ENCODE measurements around the gene PTPN4.

Gene PTPN4

GRCh38 chr2:119864318-119864717 is 104.6 kb downstream of the PTPN4 start:
- no peak for DNase-seq

GRCh38 chr2:119871725-119872124 is 112.0 kb downstream of the PTPN4 start:
- no peak for DNase-seq

GRCh38 chr2:119873350-119874315 is 113.9 kb downstream of the PTPN4 start:
- no peak for DNase-seq

DNA sequence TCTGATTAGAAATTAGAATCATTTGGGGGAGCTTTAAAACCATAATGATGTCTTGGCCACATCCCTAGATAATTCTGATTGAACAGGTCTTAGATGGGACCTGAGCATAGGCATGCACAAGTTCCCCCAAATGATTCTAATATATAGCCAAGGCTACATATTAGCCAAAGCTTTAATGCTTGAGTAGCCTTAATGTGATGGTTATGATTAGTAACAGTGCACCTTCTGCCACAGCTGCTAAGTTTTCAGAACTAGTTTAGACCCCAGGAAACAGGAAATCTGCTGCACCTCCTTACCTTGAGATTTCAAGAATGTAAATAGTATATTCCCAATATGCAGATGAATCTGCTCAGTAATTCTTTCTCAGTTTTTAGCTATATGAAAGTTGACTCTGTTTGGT is 119.8 kb downstream of the PTPN4 start:
- DNase-seq = no peak

DNA sequence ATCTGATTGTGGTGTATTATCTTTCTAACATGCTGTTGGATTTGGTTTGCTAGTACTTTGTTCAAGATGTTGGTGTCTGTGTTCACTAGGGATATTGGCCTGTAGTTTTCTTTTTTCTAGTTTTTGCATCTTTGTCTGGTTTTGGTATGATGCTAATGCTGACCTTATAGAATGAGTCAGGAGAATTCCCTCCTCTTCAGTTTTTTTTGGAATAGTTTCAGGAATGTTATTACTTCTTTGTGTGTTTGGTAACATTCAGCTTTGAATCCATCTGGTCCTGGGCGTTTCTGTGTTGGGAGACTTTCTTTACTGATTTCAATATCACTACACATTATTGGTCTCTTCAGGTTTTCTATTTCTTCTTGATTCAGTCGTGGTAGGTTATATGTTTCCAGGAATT is 129.0 kb downstream of the PTPN4 start:
- DNase-seq = no peak

GRCh38 chr2:119897736-119898395 is 138.1 kb downstream of the PTPN4 start:
- DNase-seq = no peak

DNA sequence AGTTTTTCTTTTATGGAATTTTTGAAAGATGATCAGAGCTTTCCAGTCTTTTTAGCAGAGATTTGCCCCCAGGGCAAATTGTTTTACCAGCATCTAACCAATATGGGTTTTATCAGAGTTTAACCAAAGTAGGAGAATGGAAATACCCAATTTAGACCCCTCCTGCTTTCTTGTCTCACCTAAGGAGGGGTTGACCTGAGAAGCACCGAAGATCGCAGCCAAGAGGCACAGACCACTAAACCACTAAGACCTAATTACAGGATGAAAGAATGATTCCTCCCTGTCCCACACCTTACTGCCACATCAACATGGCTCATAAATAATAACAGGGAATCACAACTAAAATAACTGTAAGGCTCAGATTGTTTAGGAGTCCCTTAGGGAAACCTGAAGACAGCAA is 141.3 kb downstream of the PTPN4 start:
- no peak for DNase-seq

- DNase-seq = no peak
Observed at GRCh38 chr2:119910566-119910965, 150.8 kb downstream of the PTPN4 start.

DNA sequence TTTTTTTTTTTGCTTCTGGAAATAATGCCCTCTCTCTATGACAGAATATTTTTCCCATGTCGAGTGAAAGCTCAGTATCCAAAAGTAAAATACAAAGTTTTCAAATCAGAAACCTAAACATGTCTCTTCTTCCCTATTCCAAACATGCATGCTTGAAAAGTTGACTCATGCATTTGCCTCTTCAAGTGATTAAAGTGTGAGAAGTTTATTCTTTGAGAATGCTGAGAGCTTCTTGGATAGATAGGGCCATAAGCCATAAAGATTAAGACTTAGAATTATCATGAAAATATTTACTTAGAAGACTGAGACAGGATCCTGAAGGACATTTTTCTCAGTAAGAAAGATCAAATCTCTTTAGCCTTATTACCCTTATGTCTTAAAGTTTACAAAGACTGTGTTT is 154.5 kb downstream of the PTPN4 start:
- DNase-seq = no peak

GRCh38 chr2:119921825-119922224 is 162.1 kb downstream of the PTPN4 start:
- no peak for DNase-seq

GRCh38 chr2:119922699-119923098 is 163.0 kb downstream of the PTPN4 start:
- DNase-seq = no peak

GRCh38 chr2:119929537-119929936 is 169.8 kb downstream of the PTPN4 start:
- DNase-seq = peak; percentile 35

DNA sequence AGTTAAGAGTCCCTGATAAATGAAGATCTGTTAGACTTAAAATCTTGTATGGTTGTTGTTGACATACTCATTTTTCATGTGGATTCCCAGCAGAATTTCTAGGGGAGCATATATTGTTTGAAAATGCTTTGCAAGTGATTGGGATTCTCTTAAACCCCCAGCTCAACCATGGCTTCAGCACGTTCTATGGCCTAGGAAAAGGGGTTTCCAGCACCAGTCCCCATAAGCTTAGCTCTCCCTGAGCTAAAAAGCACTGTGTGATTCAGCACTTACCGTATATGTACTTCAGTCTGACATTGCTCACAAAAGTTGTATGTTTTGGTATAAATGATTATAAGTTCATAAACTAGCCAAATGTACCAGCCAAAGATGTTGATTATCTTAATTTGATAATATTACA is 173.1 kb downstream of the PTPN4 start:
- no peak for DNase-seq

GRCh38 chr2:119934319-119934718 is 174.6 kb downstream of the PTPN4 start:
- DNase-seq = no peak

DNA sequence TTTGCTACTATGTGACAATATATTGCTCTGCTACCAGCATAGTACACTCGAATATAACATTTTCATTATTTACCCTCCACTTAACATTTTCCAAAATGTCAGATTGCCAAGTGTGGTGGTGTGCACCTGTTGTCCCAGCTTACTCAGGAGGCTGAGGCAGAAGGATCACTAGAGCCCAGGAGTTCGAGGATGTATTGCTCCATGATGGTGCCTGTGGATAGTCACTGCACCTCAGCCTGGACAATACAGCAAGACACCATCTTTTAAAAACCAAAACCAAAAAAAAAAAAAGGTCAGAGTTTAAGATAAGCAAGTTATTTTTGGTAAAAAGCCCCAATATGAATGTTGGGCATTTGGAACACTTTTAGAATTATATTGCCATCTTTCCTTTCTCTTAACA is 178.0 kb downstream of the PTPN4 start:
- no peak for DNase-seq

DNA sequence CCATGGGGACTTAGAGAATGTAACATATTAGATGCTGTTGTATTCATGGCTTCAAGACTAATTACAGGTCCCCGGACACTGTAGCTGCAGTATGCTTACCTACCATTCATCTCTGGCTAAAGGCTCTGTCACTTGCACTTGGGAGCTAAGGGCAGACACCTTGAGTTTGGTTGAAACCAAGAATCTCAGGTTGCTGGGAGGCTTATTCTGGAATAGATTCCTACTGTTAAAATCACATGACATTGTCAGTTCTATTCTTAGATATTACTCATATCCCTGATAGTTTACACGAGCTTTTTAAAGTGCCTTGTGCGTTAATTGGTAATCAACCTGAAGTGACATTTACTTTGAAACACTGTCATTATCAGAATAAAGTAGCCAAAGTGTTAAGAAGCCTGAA is 180.2 kb downstream of the PTPN4 start:
- no peak for DNase-seq

GRCh38 chr2:119940856-119941255 is 181.1 kb downstream of the PTPN4 start:
- DNase-seq = no peak

DNA sequence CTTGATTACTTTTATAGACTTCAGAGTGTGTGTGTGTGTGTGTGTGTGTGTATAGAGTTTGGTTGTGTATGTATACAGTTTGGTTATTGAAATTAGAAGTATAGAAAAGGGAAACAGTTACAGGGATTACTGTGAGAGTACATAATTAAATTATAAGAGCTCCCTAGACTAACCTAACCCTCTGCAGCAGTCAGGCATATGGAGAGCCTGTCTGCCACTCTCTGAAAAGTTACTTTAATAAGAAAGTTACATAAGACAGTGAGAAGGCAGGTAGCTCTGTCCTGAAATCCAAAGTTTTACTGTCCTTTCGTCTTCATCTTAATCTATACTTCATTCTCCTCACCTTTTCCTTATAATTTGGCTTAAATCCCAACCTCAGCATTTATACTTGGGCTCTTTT is 181.7 kb downstream of the PTPN4 start:
- no peak for DNase-seq

GRCh38 chr2:119941981-119942513 is 182.3 kb downstream of the PTPN4 start:
- DNase-seq = no peak

DNA sequence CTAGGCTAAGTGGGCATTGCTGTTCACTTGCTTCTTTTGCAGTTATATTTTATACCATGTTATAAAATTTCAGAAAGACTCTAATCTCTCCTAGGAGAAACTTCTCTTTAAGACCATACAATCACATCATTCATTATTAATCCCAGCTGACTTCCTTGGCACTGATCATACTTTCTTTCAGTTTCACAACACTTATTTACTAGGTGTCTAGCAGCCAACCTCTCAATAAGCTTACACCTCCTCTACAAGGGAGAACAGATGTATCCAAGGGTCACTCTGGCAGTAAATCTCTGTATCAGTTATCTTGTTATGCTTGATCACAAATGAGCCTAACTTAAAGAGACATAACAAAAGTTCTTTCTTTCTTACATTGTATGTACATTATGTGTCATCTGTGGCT is 183.3 kb downstream of the PTPN4 start:
- no peak for DNase-seq

- no peak for DNase-seq
Observed at GRCh38 chr2:119947535-119947934, 187.8 kb downstream of the PTPN4 start.

DNA sequence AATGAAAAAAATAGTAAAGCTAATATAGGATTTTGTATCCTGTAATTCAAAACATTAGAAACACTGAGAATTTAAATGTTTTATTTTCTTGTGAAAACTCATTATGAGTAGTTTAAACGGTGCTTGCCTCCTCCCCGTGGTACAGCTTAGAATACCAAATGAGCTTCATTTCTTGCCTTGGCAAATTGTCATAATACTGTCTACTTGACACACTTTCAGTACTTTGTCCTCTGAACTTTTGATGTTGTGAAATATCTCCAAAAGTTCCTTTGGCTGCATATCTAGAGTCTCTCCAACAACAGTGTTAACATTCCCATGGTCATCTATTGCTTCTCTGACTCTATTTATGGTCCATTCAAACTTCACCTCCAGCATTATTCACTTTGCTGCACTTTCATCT is 191.2 kb downstream of the PTPN4 start:
- no peak for DNase-seq

DNA sequence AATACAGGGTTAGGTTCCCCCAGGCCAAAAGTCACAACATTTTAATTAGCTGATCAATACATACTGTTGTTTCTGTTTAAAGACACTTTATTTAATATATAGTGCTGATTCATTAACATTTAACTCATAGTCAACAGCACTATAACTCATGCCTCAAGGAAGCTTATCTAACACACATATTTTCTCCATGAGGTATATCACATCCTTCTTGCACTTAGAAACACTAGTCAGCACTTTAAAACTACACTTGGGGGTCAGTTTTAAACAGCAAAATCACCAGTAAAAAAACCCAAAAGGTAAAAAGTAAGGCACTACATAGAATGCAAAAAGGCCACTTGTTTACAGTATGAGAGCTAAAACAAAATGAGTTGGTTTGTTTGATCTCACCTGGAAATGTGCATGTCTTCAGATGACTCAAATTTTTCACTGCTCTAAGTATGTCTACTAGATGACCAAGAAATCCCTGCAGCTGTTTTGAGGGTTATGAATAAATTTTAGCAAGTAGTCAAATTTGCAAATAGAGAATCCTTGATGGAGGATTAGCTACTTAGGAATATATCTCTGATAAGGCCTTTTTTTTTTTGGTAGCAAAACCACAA is 199.0 kb downstream of the PTPN4 start:
- no peak for DNase-seq

DNA sequence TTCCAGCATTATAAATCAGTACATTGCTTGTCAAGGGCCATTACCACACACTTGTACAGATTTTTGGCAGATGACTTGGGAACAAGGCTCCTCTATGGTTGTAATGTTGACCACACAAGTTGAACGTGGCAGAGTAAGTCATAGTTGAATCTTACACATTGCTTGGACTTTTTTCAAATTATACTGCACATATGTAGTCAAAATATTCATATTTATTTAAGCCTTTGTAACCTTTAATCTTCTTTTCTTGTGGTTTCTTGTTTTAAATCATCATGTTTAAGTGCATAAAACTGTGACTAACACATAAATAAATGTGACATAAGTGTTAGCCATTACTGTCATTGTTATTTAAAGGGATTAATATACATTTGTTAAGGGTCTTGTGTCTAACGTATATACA is 201.1 kb downstream of the PTPN4 start:
- no peak for DNase-seq

Data from CD4-positive, alpha-beta T cell treated with Interleukin-6 for 4 hours (primary cell).